CD14-positive monocyte (primary cell): Measurements from ENCODE around the gene GID8. TPM values are rescaled to one million over a fixed set of nuclear protein-coding genes. Genes with fewer than 3 reads are reported as not detected.
A peak's percentile ranks its signal among the peaks of the same experiment; 100 is the strongest.

Experiments used
- DNase-seq, 3 donors: peaks; one replicate each; pipeline ENCODE4 v3.0.0-alpha.2; 2011 to 2022
- H2AFZ ChIP-seq: 2 replicates; pipeline ENCODE4 v1.6.0; 2012; ENCODE audit warnings: mild to moderate bottlenecking, low read depth, low read length, inconsistent platforms; ENCODE audit not compliant: insufficient read depth, poor library complexity, severe bottlenecking
- H3K27ac ChIP-seq, 2 donors: 1 replicate in 1 of 2; 2 replicates in 1 of 2; pipeline ENCODE4 v1.5.1; 2012 to 2013; ENCODE audit warnings: low read length in 2 of 2, control low read depth in 1 of 2, inconsistent platforms in 1 of 2, low read depth in 1 of 2, mild to moderate bottlenecking in 1 of 2
- H3K27me3 ChIP-seq, 2 donors: one replicate each; pipeline versions ENCODE4 v1.6.0 to v1.6.1; 2011 to 2013; ENCODE audit warnings: low read length in 2 of 2; ENCODE audit not compliant: control insufficient read depth in 2 of 2, insufficient read depth in 2 of 2
- H3K36me3 ChIP-seq, 2 donors: replicated peaks in 1 of 2; 1 replicate in 1 of 2; 2 replicates in 1 of 2; pipeline versions ENCODE4 v1.5.1 to v1.6.1; 2012 to 2013; ENCODE audit warnings: low read length in 2 of 2, control low read depth in 1 of 2, inconsistent platforms in 1 of 2, mild to moderate bottlenecking in 1 of 2; ENCODE audit not compliant: insufficient read depth in 2 of 2, control insufficient read depth in 1 of 2
- H3K4me1 ChIP-seq, 2 donors: 1 replicate in 1 of 2; 2 replicates in 1 of 2; pipeline versions ENCODE4 v1.5.1 to v1.6.1; 2012 to 2013; ENCODE audit warnings: low read length in 2 of 2, control low read depth in 1 of 2, inconsistent platforms in 1 of 2, mild to moderate bottlenecking in 1 of 2, moderate library complexity in 1 of 2; ENCODE audit not compliant: insufficient read depth in 2 of 2, control insufficient read depth in 1 of 2
- H3K4me2 ChIP-seq: replicated peaks from 2 replicates; pipeline ENCODE3; 2012; ENCODE audit warnings: low read length, moderate library complexity, mild to moderate bottlenecking; ENCODE audit not compliant: poor library complexity, severe bottlenecking; ENCODE audit errors: extremely low read depth
- H3K4me3 ChIP-seq, 3 experiments: fragments of 200-600 bp in 1 of 3; sonication (generic) in 1 of 3; replicated peaks in 1 of 3; 1 replicate in 2 of 3; 2 replicates in 1 of 3; pipeline ENCODE4 v1.5.1; 2011 to 2013; ENCODE audit warnings: low read length in 3 of 3, mild to moderate bottlenecking in 3 of 3, control low read depth in 2 of 3, low read depth in 2 of 3, inconsistent platforms in 1 of 3, moderate library complexity in 1 of 3
- H3K79me2 ChIP-seq: 2 replicates; pipeline ENCODE4 v1.6.0; 2012; ENCODE audit warnings: mild to moderate bottlenecking, control low read depth, inconsistent platforms, low read length, moderate library complexity; ENCODE audit not compliant: insufficient read depth
- H3K9ac ChIP-seq: 2 replicates; pipeline ENCODE4 v1.6.0; 2017; ENCODE audit warnings: low read length, mild to moderate bottlenecking; ENCODE audit not compliant: insufficient read depth, poor library complexity, severe bottlenecking
- H3K9me3 ChIP-seq, 2 donors: replicated peaks in 1 of 2; 1 replicate in 1 of 2; 2 replicates in 1 of 2; pipeline versions ENCODE4 v1.5.1 to v1.6.1; 2012 to 2013; ENCODE audit warnings: low read length in 2 of 2, control low read depth in 1 of 2; ENCODE audit not compliant: control insufficient read depth in 1 of 2, insufficient read depth in 1 of 2
- H4K20me1 ChIP-seq: 2 replicates; pipeline ENCODE4 v1.6.0; 2012; ENCODE audit warnings: mild to moderate bottlenecking, low read length, control low read depth, moderate library complexity; ENCODE audit not compliant: insufficient read depth
- H3K27ac Mint-ChIP-seq, 7 donors: one replicate each; pipeline ENCODE4 v1.8.0; 2020; ENCODE audit warnings: mild to moderate bottlenecking in 7 of 7, mixed read lengths in 7 of 7, moderate library complexity in 6 of 7, inconsistent platforms in 2 of 7
- H3K27me3 Mint-ChIP-seq, 3 donors: one replicate each; pipeline ENCODE4 v1.8.0; 2021 to 2022; ENCODE audit warnings: low read depth in 3 of 3, mild to moderate bottlenecking in 3 of 3, mixed read lengths in 3 of 3, moderate library complexity in 3 of 3, inconsistent platforms in 1 of 3
- H3K36me3 Mint-ChIP-seq, 2 donors: one replicate each; pipeline ENCODE4 v1.8.0; 2020; ENCODE audit warnings: mixed read lengths in 2 of 2, inconsistent platforms in 1 of 2, mild to moderate bottlenecking in 1 of 2
- H3K4me1 Mint-ChIP-seq: one replicate; pipeline ENCODE4 v1.8.0; 2020; ENCODE audit warnings: mild to moderate bottlenecking, mixed read lengths
- H3K4me3 Mint-ChIP-seq, 2 donors: one replicate each; pipeline ENCODE4 v1.8.0; 2020; ENCODE audit warnings: mild to moderate bottlenecking in 2 of 2, mixed read lengths in 2 of 2, moderate library complexity in 1 of 2
- H3K9me3 Mint-ChIP-seq, 7 donors: one replicate each; pipeline ENCODE4 v1.8.0; 2020 to 2022; ENCODE audit warnings: mixed read lengths in 7 of 7, mild to moderate bottlenecking in 6 of 7, moderate library complexity in 6 of 7, inconsistent platforms in 2 of 7
- WGBS: methylation state at CpG from one replicate; pipeline ENCODE4 v1.1.5; 2013; ENCODE audit warnings: missing lambda C conversion rate; ENCODE audit not compliant: insufficient coverage; 5-methylcytosine and 5-hydroxymethylcytosine counted together
- intact Hi-C, 2 donors: fragments of 100-400 bp; cut with micrococcal nuclease; formaldehyde crosslinking; loops; one replicate each; pipeline versions ENCODE4 v1.15.0 to v1.15.1; 2023
- polyA plus RNA-seq, 3 donors: library from polyadenylated mRNA; depleted of rRNA in 1 of 3; unstranded in 2 of 3; stranded (reverse) in 1 of 3; fragments of 300-500 nt in 2 of 3; fragments of >200 nt in 1 of 3; fragmentation: Illumina TruSeq in 2 of 3; gene quantifications; 1 replicate in 2 of 3; 2 replicates in 1 of 3; pipeline ENCODE4 v1.2.3, GENCODE V29; 2012 to 2021
- TF ChIP-seq, protein P1 (sequence below): fragments of 200-600 bp; IDR thresholded peaks from one replicate; pipeline ENCODE4 v1.8.0; 2022; ENCODE audit warnings: antibody characterized with exemption, mild to moderate bottlenecking

GID8 gene
- polyA plus RNA-seq, 3 donors: 12.4 to 19.7 (median 12.7) TPM

DNA sequence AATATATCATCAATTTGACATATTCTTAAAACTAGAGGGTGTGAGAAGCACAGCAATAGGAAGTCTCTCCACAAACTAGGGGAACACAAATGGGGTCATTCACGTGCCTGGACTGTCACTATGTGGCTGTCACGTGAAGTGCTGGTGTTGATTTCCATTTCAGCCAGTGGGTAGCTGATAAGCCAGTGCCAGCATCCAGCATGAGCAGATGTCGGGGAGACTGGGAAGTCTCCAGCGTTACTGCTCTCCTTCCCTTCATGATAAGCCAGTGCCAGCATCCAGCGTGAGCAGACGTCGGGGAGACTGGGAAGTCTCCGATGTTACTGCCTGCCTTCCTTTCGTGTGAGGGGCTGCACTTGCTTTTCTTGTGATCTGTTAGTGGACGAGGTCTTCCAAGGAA lies 9.0 kb downstream of the GID8 start:
- Histone ChIP-seq H3K79me2 (peaks cover 44% of the 10 kb centered on the region), H3K27me3 (no peaks in the 10 kb centered on the region), H4K20me1 (peaks cover 16% of the 10 kb centered on the region), H3K4me3 (no peak overlapping the region), H3K9me3 (peaks cover 6 to 8% of the 10 kb centered on the region in 2 donors), H3K36me3 (peaks cover 67 to 87% of the 10 kb centered on the region in 2 donors), H3K27ac (no peak overlapping the region), H3K4me1 (peaks cover 6 to 10% of the 10 kb centered on the region in 2 donors), H2AFZ (no peak overlapping the region), H3K9ac (no peak overlapping the region), H3K4me2 (no peak overlapping the region)
- H3K4me1 Mint-ChIP-seq: peaks cover 9% of the 10 kb centered on the region
- DNase-seq: no peak
- H3K36me3 Mint-ChIP-seq: peaks cover 78 to 81% of the 10 kb centered on the region in 2 donors
- H3K27me3 Mint-ChIP-seq: no peaks in the 10 kb centered on the region
- WGBS: 92% methylated on average over 10 of the region's 10 CpGs
- peak overlapping the region in 1 of 7 donors; percentile 2 for H3K27ac Mint-ChIP-seq
- no peak overlapping the region for H3K4me3 Mint-ChIP-seq
- intact Hi-C loops: no loop called here
- H3K9me3 Mint-ChIP-seq: peaks cover 3 to 12% (median 6%) of the 10 kb centered on the region in 7 donors
- TF ChIP-seq, protein P1, sequence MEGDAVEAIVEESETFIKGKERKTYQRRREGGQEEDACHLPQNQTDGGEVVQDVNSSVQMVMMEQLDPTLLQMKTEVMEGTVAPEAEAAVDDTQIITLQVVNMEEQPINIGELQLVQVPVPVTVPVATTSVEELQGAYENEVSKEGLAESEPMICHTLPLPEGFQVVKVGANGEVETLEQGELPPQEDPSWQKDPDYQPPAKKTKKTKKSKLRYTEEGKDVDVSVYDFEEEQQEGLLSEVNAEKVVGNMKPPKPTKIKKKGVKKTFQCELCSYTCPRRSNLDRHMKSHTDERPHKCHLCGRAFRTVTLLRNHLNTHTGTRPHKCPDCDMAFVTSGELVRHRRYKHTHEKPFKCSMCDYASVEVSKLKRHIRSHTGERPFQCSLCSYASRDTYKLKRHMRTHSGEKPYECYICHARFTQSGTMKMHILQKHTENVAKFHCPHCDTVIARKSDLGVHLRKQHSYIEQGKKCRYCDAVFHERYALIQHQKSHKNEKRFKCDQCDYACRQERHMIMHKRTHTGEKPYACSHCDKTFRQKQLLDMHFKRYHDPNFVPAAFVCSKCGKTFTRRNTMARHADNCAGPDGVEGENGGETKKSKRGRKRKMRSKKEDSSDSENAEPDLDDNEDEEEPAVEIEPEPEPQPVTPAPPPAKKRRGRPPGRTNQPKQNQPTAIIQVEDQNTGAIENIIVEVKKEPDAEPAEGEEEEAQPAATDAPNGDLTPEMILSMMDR: no peak

DNA sequence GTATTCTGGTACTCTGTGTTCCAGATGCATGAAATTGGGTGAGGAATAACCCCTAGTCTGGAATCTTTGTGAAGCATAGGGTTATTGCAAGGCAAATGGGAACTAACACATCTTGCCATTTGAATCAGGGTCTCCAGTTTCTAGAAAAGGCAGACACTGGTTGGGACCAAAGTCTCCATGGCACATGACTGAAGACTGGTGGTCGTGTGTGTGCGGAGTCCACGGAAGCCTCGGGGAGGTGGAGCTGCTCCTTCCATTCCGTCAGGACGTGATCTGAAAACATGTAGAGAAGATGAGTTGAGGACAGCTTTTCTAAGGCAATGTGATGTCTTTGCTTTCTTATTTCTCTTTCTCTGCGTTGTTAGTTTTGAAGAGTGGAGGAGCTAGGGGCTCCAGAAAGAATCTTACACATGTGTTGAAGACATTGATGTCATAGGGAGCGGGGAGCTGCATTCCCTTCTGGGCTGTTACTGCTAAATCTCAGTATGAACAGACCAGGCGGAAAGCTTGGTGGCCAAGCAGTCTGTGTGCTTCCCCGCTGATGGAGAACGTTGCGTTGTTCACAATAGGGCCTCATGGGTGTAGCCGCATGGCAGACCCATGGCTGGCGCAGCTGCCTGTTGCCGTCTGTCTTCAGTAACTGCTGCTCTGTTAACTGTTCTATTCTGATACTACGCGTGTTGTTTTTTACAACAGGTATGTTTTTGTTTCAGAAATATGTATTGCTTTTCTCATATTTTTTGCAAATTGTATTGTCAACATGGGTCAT lies 9.8 kb downstream of the GID8 start:
- Histone ChIP-seq H3K27me3 (no peaks in the 10 kb centered on the region), H3K9me3 (peaks cover 6 to 8% of the 10 kb centered on the region in 2 donors), H4K20me1 (peaks cover 8% of the 10 kb centered on the region), H2AFZ (no peak overlapping the region), H3K4me2 (no peak overlapping the region), H3K36me3 (peaks cover 59 to 79% of the 10 kb centered on the region in 2 donors), H3K9ac (no peak overlapping the region), H3K4me3 (no peak overlapping the region), H3K79me2 (peaks cover 42% of the 10 kb centered on the region), H3K4me1 (peaks cover 11 to 13% of the 10 kb centered on the region in 2 donors), H3K27ac (no peak overlapping the region)
- DNase-seq: no peak
- intact Hi-C loops: no loop called here
- Mint-ChIP-seq H3K27me3 (no peaks in the 10 kb centered on the region), H3K4me3 (no peak overlapping the region), H3K27ac (peak overlapping the region in 2 of 7 donors; percentile 31 to 44), H3K9me3 (peaks cover 3 to 12% (median 6%) of the 10 kb centered on the region in 7 donors), H3K36me3 (peaks cover 70 to 73% of the 10 kb centered on the region in 2 donors), H3K4me1 (peaks cover 13% of the 10 kb centered on the region)
- TF ChIP-seq, protein P1: no peak
- 98% methylated on average over 14 of the region's 17 CpGs for WGBS
